ENCODE measurements around the gene PIGZ. TPM values are rescaled to one million over a fixed set of nuclear protein-coding genes. Genes with fewer than 3 reads are reported as not detected.

The PIGZ gene
- total RNA-seq, 2 experiments from 2014 or later = 0.81 to 1.9 TPM

GRCh38 chr3:196998966-196999760, 30.5 kb upstream of the PIGZ start:
- no peaks in the 10 kb centered on the region for H3K27me3 Mint-ChIP-seq (ENCODE audit: low read depth)
- ATAC-seq (no peak), DNase-seq (no peak)
- ChIA-PET CTCF (interaction anchor here (1.6 kb wide), 1 partner anchor 30 kb away, joined by 4 read pairs; the partner anchor contains the start of gene PIGZ), POLR2A (interaction anchor here (0.6 to 0.8 kb wide), 2 partner anchors 127 to 131 kb away, joined by 3 read pairs; no protein-coding TSS in a partner anchor)
- no peaks in the 10 kb centered on the region for H3K36me3 Mint-ChIP-seq (ENCODE audit: low read depth)
- H3K9me3 Mint-ChIP-seq (ENCODE audit: insufficient read depth) = no peaks in the 10 kb centered on the region
- H3K4me3 Mint-ChIP-seq = no peak overlapping the region
- H3K4me1 Mint-ChIP-seq (ENCODE audit: low read depth) = peaks cover 8% of the 10 kb centered on the region
- no peak overlapping the region for H3K27ac Mint-ChIP-seq

- Mint-ChIP-seq H3K27ac (no peak overlapping the region), H3K4me1 (ENCODE audit: low read depth) (peaks cover 3% of the 10 kb centered on the region), H3K27me3 (ENCODE audit: low read depth) (no peaks in the 10 kb centered on the region), H3K36me3 (ENCODE audit: low read depth) (no peaks in the 10 kb centered on the region), H3K4me3 (no peak overlapping the region), H3K9me3 (ENCODE audit: insufficient read depth) (no peaks in the 10 kb centered on the region)
- DNase-seq (no peak), ATAC-seq (no peak)
- ChIA-PET CTCF (interaction anchor here (1.6 kb wide), 1 partner anchor 32 kb away, joined by 5 read pairs; the partner anchor contains the start of gene MELTF), POLR2A (no interaction called here)
Measured at GRCh38 chr3:196997311-196997710, 28.7 kb upstream of the PIGZ start.

DNA sequence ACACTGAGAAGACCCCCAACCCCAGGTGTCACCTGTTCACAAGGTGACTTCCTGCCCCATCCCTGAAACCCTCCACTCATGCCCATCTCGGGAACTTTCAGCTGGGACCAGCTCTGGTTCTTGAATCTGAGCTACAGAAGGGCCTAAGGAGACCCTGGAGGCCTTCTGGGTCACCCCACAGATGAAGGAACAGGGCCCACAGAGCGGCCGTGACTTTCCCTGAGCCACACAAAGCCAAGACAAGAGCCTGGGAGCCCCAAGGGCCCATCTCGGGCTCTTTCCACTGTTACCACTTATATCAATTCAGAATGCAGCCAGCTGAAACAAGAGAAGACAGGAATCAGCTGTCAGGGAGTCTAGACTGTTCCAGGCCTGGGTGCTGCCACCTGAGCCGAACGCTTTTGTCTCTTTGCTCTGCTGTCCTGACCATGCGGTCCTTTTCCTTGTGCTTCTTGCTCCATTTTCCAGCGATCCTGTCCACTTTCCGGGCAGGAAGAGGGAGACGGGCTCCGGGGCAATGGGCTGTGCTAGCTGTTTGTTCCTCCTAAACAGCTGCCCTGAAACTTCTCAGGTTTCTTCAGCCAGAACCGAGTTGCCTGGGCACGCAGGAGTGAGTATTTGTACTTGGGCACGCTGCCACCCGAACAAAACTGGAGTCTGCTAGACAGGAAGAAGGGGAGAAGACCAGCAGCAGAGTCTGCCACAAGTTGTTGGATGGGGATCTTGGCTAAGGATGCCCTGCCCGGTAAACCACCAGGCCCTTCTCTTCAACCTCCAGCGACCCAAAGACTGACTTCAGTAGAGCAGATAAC, 28.0 kb upstream of the PIGZ start:
- Mint-ChIP-seq H3K27me3 (ENCODE audit: low read depth) (no peaks in the 10 kb centered on the region), H3K27ac (no peak overlapping the region), H3K36me3 (ENCODE audit: low read depth) (no peaks in the 10 kb centered on the region), H3K4me3 (no peak overlapping the region), H3K9me3 (ENCODE audit: insufficient read depth) (no peaks in the 10 kb centered on the region), H3K4me1 (ENCODE audit: low read depth) (peaks cover 1% of the 10 kb centered on the region)
- ATAC-seq (no peak), DNase-seq (no peak)
- POLR2A ChIA-PET = no interaction called here
- CTCF ChIA-PET = no interaction called here

DNA sequence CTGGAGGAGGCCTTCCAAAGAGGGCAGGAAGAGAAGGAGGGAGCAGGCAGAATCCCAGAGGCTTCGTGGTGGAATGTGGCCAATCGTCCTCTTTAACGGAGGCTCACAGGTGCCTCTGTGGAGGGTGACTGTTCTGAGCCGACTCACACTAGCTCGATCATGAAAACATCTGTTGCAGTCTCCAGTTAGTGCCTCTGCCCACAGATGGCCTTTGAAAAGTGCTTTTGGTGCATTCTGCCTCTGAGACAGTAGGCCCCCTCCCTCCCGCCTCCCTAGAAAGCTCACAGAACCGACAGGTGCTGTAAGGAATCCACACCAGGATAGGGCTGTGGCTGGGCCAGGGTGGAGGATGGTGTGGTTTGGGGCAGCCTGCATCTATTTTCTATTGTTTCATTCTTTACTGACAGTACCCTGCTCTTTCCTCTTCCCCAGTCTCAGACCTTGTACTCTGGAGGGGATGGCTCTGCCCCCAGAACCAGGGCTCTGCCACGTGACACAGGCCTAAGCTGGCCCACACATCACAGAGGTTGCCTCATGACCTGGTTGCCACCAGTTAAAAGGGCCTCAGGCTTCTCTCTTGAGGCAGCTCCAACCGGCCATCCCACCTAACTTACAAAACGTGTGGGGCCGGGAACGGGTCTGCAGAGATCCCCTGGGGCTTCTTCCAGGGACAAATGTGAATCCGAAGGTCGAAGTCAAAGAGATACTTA, 27.2 kb upstream of the PIGZ start:
- Mint-ChIP-seq H3K27me3 (ENCODE audit: low read depth) (no peaks in the 10 kb centered on the region), H3K4me3 (no peak overlapping the region), H3K27ac (no peak overlapping the region), H3K4me1 (ENCODE audit: low read depth) (no peaks in the 10 kb centered on the region), H3K9me3 (ENCODE audit: insufficient read depth) (no peaks in the 10 kb centered on the region), H3K36me3 (ENCODE audit: low read depth) (no peaks in the 10 kb centered on the region)
- ChIA-PET POLR2A (no interaction called here), CTCF (no interaction called here)
- no peak for DNase-seq
- no peak for ATAC-seq

DNA sequence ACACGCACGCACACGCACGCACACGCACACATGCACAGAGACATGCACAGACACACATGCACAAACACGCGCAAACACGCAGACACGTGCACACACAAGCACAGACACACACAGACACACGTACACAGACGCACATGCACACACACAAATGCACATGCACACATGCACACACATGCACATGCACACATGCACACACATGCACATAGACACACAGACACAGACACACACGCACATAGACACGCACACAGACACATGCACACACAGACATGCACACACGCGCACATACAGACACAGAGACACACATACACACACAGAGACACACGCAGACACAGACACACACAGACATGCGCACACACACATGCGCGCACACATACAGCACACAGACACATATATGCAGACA, 26.4 kb upstream of the PIGZ start:
- H3K4me3 Mint-ChIP-seq = no peak overlapping the region
- POLR2A ChIA-PET = no interaction called here
- DNase-seq (no peak), ATAC-seq (no peak)
- no peak overlapping the region for H3K27ac Mint-ChIP-seq
- CTCF ChIA-PET = no interaction called here
- H3K36me3 Mint-ChIP-seq (ENCODE audit: low read depth) = no peaks in the 10 kb centered on the region
- no peaks in the 10 kb centered on the region for H3K4me1 Mint-ChIP-seq (ENCODE audit: low read depth)
- no peaks in the 10 kb centered on the region for H3K9me3 Mint-ChIP-seq (ENCODE audit: insufficient read depth)
- no peaks in the 10 kb centered on the region for H3K27me3 Mint-ChIP-seq (ENCODE audit: low read depth)

DNA sequence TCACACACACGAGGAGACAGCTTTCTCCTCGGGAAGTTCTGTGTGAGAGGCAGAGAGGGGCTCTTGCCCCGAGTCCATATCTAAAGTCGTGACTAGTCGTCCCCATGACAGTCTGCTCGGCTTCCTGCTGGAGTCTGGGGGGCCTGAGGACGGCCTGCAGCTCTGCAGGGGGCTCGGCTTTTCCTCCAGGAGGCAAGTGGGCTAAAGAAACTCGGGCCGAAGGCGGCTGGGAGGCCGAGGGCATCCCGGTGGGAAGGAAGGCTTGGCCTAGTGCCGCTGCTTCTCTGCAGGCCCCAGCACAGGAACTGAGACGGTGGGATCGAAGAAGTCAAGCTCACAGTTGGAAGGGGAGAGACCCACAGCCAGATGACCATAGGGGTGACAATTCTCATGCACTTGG, 25.4 kb upstream of the PIGZ start:
- Mint-ChIP-seq H3K27ac (no peak overlapping the region), H3K4me3 (no peak overlapping the region), H3K36me3 (ENCODE audit: low read depth) (no peaks in the 10 kb centered on the region), H3K9me3 (ENCODE audit: insufficient read depth) (no peaks in the 10 kb centered on the region), H3K27me3 (ENCODE audit: low read depth) (no peaks in the 10 kb centered on the region), H3K4me1 (ENCODE audit: low read depth) (no peaks in the 10 kb centered on the region)
- ChIA-PET POLR2A (no interaction called here), CTCF (interaction anchor here (1.5 kb wide), 1 partner anchor 35 kb away, joined by 3 read pairs; the partner anchor contains the start of gene MELTF)
- DNase-seq = no peak
- no peak for ATAC-seq

- Mint-ChIP-seq H3K4me3 (no peak overlapping the region), H3K27me3 (ENCODE audit: low read depth) (peaks cover 4% of the 10 kb centered on the region), H3K4me1 (ENCODE audit: low read depth) (no peaks in the 10 kb centered on the region), H3K36me3 (ENCODE audit: low read depth) (no peaks in the 10 kb centered on the region), H3K27ac (no peak overlapping the region), H3K9me3 (ENCODE audit: insufficient read depth) (no peaks in the 10 kb centered on the region)
- ChIA-PET CTCF (no interaction called here), POLR2A (no interaction called here)
- ATAC-seq (no peak), DNase-seq (no peak)
Measured at GRCh38 chr3:196992461-196993065, 23.9 kb upstream of the PIGZ start.

DNA sequence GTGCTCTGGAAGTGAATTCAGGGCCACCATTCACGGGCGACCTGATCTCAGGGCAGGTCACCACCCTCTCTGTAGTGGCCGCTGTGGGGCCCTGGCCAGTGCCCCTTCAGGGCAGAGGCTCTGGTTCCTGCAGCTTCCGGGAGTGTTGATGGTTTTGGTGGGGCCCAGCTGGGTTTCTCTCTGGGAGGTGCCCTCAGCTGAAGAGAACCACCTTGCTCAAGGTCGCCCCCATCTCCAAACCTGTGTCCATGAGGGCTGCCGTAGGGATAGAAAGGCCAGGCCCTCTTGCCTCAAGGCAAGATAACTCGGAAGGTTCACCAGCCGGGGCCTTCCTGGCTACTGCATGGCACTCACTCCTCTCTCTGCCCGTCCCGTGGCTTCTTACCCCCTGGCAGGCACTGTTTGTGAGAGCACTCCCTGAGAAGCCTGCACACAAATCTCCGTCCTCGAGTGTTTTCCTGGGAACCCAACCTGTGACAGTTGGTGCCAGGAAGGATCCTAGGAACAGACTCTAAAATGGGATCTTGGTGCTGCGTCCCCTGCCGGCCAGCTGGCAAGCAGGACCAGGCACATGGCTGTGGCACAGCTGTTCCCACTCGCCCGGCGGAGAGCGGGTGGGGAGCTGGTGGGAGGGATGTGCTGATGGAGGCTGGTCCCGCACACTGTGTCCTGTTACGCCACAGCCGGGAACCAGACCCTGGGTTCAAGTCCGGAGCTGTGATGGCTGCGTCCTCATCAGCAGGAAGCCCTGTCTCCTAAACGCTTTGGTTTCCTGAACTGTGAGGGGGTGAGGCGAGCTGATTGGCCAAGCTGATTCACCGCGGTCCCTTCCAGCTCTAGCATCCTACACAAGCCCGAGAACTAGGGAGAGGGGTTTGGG, 23.2 kb upstream of the PIGZ start:
- Mint-ChIP-seq H3K4me1 (ENCODE audit: low read depth) (no peaks in the 10 kb centered on the region), H3K4me3 (no peak overlapping the region), H3K9me3 (ENCODE audit: insufficient read depth) (no peaks in the 10 kb centered on the region), H3K27ac (no peak overlapping the region), H3K27me3 (ENCODE audit: low read depth) (peaks cover 7% of the 10 kb centered on the region), H3K36me3 (ENCODE audit: low read depth) (no peaks in the 10 kb centered on the region)
- POLR2A ChIA-PET = no interaction called here
- ATAC-seq = no peak
- CTCF ChIA-PET = no interaction called here
- DNase-seq = no peak

GRCh38 chr3:196990601-196991007, 22.0 kb upstream of the PIGZ start:
- ChIA-PET POLR2A (interaction anchor here (1.0 kb wide), 1 partner anchor 49 kb away, joined by 3 read pairs; the partner anchor contains the start of gene NCBP2), CTCF (interaction anchor here (1.4 kb wide), 1 partner anchor 12 kb away, joined by 4 read pairs; no protein-coding TSS in a partner anchor)
- Mint-ChIP-seq H3K4me1 (ENCODE audit: low read depth) (no peaks in the 10 kb centered on the region), H3K4me3 (no peak overlapping the region), H3K9me3 (ENCODE audit: insufficient read depth) (no peaks in the 10 kb centered on the region), H3K27ac (no peak overlapping the region), H3K27me3 (ENCODE audit: low read depth) (peaks cover 7% of the 10 kb centered on the region), H3K36me3 (ENCODE audit: low read depth) (no peaks in the 10 kb centered on the region)
- DNase-seq = no peak
- ATAC-seq = no peak

GRCh38 chr3:196989721-196990262, 21.2 kb upstream of the PIGZ start:
- H3K27ac Mint-ChIP-seq = no peak overlapping the region
- H3K36me3 Mint-ChIP-seq (ENCODE audit: low read depth) = no peaks in the 10 kb centered on the region
- H3K4me3 Mint-ChIP-seq = no peak overlapping the region
- CTCF ChIA-PET = interaction anchor here (1.4 kb wide), 1 partner anchor 11 kb away, joined by 4 read pairs; no protein-coding TSS in a partner anchor
- POLR2A ChIA-PET = no interaction called here
- DNase-seq (no peak), ATAC-seq (no peak)
- H3K9me3 Mint-ChIP-seq (ENCODE audit: insufficient read depth) = no peaks in the 10 kb centered on the region
- peaks cover 7% of the 10 kb centered on the region for H3K27me3 Mint-ChIP-seq (ENCODE audit: low read depth)
- H3K4me1 Mint-ChIP-seq (ENCODE audit: low read depth) = no peaks in the 10 kb centered on the region
